Measurements from ENCODE around the gene EBF3.
A peak's percentile ranks its signal among the peaks of the same experiment; 100 is the strongest.

Gene EBF3

GRCh38 chr10:129970465-129971364 is 6.6 kb upstream of the EBF3 start:
- DNase-seq = no peak

GRCh38 chr10:129969911-129970464 is 5.9 kb upstream of the EBF3 start:
- DNase-seq = no peak

GRCh38 chr10:129969184-129969910 is 5.3 kb upstream of the EBF3 start:
- no peak for DNase-seq

GRCh38 chr10:129968853-129969183 is 4.7 kb upstream of the EBF3 start:
- no peak for DNase-seq

- DNase-seq = no peak
Measured at GRCh38 chr10:129968020-129968852, 4.2 kb upstream of the EBF3 start.

- DNase-seq = no peak
Measured at GRCh38 chr10:129967579-129968019, 3.5 kb upstream of the EBF3 start.

- DNase-seq = no peak
Measured at GRCh38 chr10:129966889-129967578, 3.0 kb upstream of the EBF3 start.

GRCh38 chr10:129966370-129966888 is 2.4 kb upstream of the EBF3 start:
- DNase-seq = no peak

GRCh38 chr10:129965959-129966358 is 1.9 kb upstream of the EBF3 start:
- no peak for DNase-seq

GRCh38 chr10:129965425-129965808 is 1.3 kb upstream of the EBF3 start:
- no peak for DNase-seq

- no peak for DNase-seq
Measured at GRCh38 chr10:129964611-129965424, 744 bp upstream of the EBF3 start.

GRCh38 chr10:129962872-129963640 is 1.0 kb downstream of the EBF3 start:
- no peak for DNase-seq

GRCh38 chr10:129962031-129962871 is 1.8 kb downstream of the EBF3 start:
- no peak for DNase-seq

GRCh38 chr10:129961157-129961701 is 2.8 kb downstream of the EBF3 start:
- DNase-seq = no peak

GRCh38 chr10:129960481-129961156 is 3.5 kb downstream of the EBF3 start:
- no peak for DNase-seq

GRCh38 chr10:129959544-129960480 is 4.3 kb downstream of the EBF3 start:
- DNase-seq = peak; percentile 63
